Measurements from ENCODE around the gene BEST4.
"Not testable (repeated sequence)": the region's sequence is repeated elsewhere in the genome, so short reads cannot be mapped to it uniquely, and the experiment has no call there.

BEST4 gene

DNA sequence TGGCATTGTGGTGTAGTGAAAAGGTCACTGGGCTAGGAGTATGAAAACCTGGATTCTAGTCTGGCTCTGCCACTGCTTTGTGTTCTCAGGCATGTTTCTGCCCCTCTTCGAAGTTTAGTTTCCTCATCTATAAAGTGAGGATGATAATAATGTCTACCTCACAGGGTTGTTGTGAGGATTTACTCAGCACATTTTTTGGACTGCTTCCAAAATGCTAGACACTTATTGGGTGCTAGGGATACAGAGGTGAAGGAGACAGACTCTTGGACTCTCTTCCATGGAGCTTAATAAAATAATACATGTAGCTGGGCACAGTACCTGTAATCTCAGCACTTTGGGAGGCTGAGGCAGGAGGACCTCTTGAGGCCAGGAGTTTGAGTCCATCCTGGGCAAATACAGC lies 44.8 kb downstream of the BEST4 start:
- TF ChIP-seq, protein P1, sequence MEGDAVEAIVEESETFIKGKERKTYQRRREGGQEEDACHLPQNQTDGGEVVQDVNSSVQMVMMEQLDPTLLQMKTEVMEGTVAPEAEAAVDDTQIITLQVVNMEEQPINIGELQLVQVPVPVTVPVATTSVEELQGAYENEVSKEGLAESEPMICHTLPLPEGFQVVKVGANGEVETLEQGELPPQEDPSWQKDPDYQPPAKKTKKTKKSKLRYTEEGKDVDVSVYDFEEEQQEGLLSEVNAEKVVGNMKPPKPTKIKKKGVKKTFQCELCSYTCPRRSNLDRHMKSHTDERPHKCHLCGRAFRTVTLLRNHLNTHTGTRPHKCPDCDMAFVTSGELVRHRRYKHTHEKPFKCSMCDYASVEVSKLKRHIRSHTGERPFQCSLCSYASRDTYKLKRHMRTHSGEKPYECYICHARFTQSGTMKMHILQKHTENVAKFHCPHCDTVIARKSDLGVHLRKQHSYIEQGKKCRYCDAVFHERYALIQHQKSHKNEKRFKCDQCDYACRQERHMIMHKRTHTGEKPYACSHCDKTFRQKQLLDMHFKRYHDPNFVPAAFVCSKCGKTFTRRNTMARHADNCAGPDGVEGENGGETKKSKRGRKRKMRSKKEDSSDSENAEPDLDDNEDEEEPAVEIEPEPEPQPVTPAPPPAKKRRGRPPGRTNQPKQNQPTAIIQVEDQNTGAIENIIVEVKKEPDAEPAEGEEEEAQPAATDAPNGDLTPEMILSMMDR (IDR thresholded peaks at IDR 0.05; ENCODE audit: control extremely low read depth, extremely low read depth, low read depth, missing control alignments) = no peak
- CTCF ChIA-PET = interaction anchor here (1.0 to 10.4 kb wide), 8 partner anchors 11 to 560 kb away, joined by 3 to 89 read pairs (median 4); partner anchors contain the start of genes RNU5D-1 and RPS8
- POLR2A ChIA-PET = no interaction called here
- DNase-seq (ENCODE audit: extremely low spot score) = no peak

DNA sequence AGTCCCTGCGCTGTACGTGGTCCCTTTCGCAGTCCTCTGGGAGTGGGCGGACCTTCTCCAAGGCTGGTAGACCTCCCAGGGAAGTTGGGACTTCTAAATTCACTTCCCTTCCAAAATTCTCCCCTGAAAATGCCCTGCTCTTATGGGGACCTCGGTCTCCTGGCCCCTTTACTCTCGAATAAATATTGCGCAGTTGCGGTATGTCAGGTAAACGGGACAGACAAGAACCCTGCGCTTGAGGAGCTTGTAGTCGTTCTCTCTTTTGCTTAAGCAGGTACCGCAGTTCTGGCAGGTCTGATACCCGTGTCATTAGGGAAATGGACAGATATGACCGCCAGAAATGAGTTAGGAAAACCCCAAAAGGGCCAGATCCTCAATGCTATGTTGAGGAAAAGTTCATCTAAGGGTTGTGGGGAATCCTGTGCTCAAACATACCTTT lies 47.8 kb downstream of the BEST4 start:
- CTCF ChIA-PET = interaction anchor here (0.7 to 10.4 kb wide), 3 partner anchors 10 to 53 kb away, joined by 3 to 89 read pairs (median 4); partner anchors contain the start of gene RNU5D-1
- POLR2A ChIA-PET = interaction anchor here (0.5 kb wide), 1 partner anchor 11 kb away, joined by 5 read pairs; no protein-coding TSS in a partner anchor
- TF ChIP-seq, protein P1 (IDR thresholded peaks at IDR 0.05; ENCODE audit: control extremely low read depth, extremely low read depth, low read depth, missing control alignments) = no peak
- DNase-seq (ENCODE audit: extremely low spot score) = no peak

DNA sequence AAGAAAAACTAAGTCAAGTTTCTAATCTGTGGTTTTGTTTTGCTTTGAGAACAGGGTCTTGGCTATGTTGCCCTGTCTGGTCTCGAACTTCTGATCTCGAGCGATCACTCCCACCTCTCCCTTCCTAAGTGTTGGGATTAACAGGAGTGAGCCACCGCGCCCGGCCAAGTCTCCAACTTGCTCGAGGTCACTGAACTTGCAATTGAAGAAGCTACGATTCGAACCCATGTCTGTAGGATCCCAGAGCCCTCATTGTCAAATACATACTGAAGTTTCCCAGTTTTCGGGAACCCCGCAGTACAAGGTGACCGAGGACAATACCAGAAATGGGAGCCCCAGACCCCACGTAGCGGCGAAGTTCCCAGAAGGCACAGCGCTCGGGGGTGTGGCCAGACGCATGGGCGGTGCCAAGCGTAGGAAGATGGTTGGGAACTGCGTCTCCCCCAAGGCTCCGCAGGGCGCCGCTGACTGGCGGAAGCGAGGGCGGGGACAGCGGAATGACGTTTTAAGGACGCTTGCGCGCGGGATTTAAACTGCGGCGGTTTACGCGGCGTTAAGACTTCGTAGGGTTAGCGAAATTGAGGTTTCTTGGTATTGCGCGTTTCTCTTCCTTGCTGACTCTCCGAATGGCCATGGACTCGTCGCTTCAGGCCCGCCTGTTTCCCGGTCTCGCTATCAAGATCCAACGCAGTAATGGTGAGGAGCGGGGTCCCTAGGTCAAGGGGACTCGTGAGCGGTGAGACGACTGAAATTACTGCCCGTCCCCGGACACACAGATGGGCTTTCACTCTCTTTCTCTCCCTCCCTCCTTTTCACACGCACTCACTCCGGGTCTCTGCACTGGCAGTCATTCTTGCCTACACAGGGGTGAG lies 48.4 kb downstream of the BEST4 start, which contains the start of gene KIF2C:
Gene KIF2C, plus strand, starts transcription at position 531 of the 872 bp plus-strand sequence. Its CDS starts 96 bp downstream, at position 627.
- TF ChIP-seq, protein P1 (IDR thresholded peaks at IDR 0.05; ENCODE audit: control extremely low read depth, extremely low read depth, low read depth, missing control alignments) = no peak
- ChIA-PET CTCF (interaction anchor here (0.8 to 10.4 kb wide), 2 partner anchors 10 to 54 kb away, joined by 4 to 89 read pairs; partner anchors contain the start of gene RNU5D-1), POLR2A (interaction anchor here (0.5 to 0.6 kb wide), 2 partner anchors 12 to 599 kb away, joined by 5 to 7 read pairs; no protein-coding TSS in a partner anchor)
- DNase-seq (ENCODE audit: extremely low spot score) = peak; percentile 99

DNA sequence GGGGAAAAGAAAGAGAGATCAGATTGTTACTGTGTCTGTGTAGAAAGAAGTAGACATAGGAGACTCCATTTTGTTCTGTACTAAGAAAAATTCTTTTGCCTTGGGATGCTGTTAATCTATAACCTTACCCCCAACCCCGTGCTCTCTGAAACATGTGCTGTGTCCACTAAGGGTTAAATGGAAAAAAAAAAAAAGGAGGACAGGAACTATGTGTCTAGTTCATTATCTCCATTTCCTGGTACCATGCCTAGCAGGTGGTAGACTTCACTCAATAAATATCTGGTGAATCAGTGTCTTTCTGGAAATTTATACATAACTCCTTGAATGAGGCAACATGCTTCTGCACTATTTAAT lies 49.0 kb downstream of the BEST4 start:
- POLR2A ChIA-PET = interaction anchor here (0.6 kb wide), 1 partner anchor 599 kb away, joined by 7 read pairs; no protein-coding TSS in a partner anchor
- CTCF ChIA-PET = interaction anchor here (10.4 kb wide), 1 partner anchor 9 kb away, joined by 89 read pairs; the partner anchor contains the start of gene RNU5D-1

DNA sequence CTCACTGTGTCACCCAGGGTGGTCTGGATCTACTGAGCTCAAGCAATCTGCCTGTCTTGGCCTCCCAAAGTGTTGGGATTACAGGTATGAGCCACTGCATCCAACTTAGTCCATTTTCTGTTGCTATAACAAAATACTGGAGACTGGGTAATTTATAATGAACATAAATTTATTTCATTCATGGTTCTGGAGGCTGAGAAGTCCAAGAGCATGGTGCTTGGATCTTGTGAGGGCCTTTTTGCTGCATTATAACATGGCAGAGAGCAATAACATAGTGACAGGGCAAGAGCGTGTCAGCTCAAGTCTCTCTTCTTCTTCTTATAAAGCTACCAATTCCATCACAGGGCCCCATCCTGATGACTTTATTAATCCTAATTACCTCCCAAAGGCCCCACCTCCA lies 52.0 kb downstream of the BEST4 start:
- CTCF ChIA-PET = interaction anchor here (0.6 to 2.1 kb wide), 5 partner anchors 11 to 23 kb away, joined by 3 to 7 read pairs (median 3); no protein-coding TSS in a partner anchor

More for the DNA sequence above, 49.0 kb downstream of the BEST4 start:
- not testable (repeated sequence) for DNase-seq (ENCODE audit: extremely low spot score)

DNA sequence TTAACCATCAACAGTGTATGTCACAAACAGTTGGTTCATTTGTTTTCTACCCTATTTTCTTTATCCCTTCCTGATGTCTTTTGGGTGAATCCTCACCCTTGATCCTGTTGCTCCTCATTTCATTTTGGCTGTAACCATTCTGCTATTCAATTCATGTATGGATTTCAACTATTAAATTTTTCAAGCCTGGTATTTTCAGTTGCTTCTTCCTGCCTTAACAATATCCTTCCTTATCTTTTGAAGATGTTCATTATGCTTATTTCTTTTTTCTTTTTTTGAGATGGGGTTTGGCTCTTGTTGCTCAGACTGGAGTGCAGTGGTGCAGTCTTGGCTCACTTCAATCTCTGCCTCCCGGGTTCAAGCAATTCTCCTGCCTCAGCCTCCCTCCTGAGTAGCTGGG lies 54.2 kb downstream of the BEST4 start:
- POLR2A ChIA-PET = interaction anchor here (0.8 to 3.2 kb wide), 3 partner anchors 12 to 85 kb away, joined by 3 to 16 read pairs (median 6); no protein-coding TSS in a partner anchor
- CTCF ChIA-PET = interaction anchor here (1.2 kb wide), 1 partner anchor 101 kb away, joined by 3 read pairs; no protein-coding TSS in a partner anchor
- TF ChIP-seq, protein P1 (IDR thresholded peaks at IDR 0.05; ENCODE audit: control extremely low read depth, extremely low read depth, low read depth, missing control alignments) = no peak
- DNase-seq (ENCODE audit: extremely low spot score) = no peak

More for the DNA sequence above, 52.0 kb downstream of the BEST4 start:
- POLR2A ChIA-PET = interaction anchor here (1.3 to 3.2 kb wide), 2 partner anchors 15 to 83 kb away, joined by 7 to 16 read pairs; no protein-coding TSS in a partner anchor
- no peak for DNase-seq (ENCODE audit: extremely low spot score)
- TF ChIP-seq, protein P1 (IDR thresholded peaks at IDR 0.05; ENCODE audit: control extremely low read depth, extremely low read depth, low read depth, missing control alignments) = no peak
